Endodermal cell (in vitro differentiated cells): ENCODE results near the gene SLC17A8. TPM values are rescaled to one million over a fixed set of nuclear protein-coding genes. Genes with fewer than 3 reads are reported as not detected.

Experiments
- DNase-seq: peaks from one replicate; pipeline ENCODE4 v3.0.0-alpha.2; 2017
- H3K27ac ChIP-seq: 2 replicates; pipeline ENCODE4 v1.5.1; 2013; ENCODE audit warnings: mild to moderate bottlenecking, low read depth, low read length, moderate library complexity
- H3K27me3 ChIP-seq: 2 replicates; pipeline ENCODE4 v1.6.1; 2013; ENCODE audit warnings: mild to moderate bottlenecking, low read length, moderate library complexity; ENCODE audit not compliant: insufficient read depth, control insufficient read depth, poor library complexity, severe bottlenecking
- H3K36me3 ChIP-seq: 2 replicates; pipeline ENCODE4 v1.7.0; 2013; ENCODE audit warnings: mild to moderate bottlenecking, low read length, moderate library complexity; ENCODE audit not compliant: control insufficient read depth, insufficient read depth
- H3K4me1 ChIP-seq: one replicate; pipeline ENCODE4 v1.7.0; 2013; ENCODE audit warnings: low read length; ENCODE audit not compliant: control insufficient read depth, insufficient read depth
- H3K4me3 ChIP-seq: 2 replicates; pipeline ENCODE4 v1.5.1; 2013; ENCODE audit warnings: mild to moderate bottlenecking, low read length, moderate library complexity
- H3K9ac ChIP-seq: 2 replicates; pipeline ENCODE4 v1.6.1; 2013; ENCODE audit warnings: mild to moderate bottlenecking, low read length, moderate library complexity; ENCODE audit not compliant: poor library complexity, severe bottlenecking; ENCODE audit errors: extremely low read depth
- H3K9me3 ChIP-seq: 2 replicates; pipeline ENCODE4 v1.6.1; 2013; ENCODE audit warnings: mild to moderate bottlenecking, low read length, moderate library complexity; ENCODE audit not compliant: control insufficient read depth
- H3K27ac Mint-ChIP-seq: 2 replicates; pipeline ENCODE4 v1.8.0; 2020; ENCODE audit warnings: mixed read lengths
- H3K27me3 Mint-ChIP-seq: 2 replicates; pipeline ENCODE4 v1.8.0; 2021; ENCODE audit warnings: mild to moderate bottlenecking, mixed read lengths; ENCODE audit not compliant: insufficient read depth
- H3K36me3 Mint-ChIP-seq: 2 replicates; pipeline ENCODE4 v1.8.0; 2020; ENCODE audit warnings: low read depth, mixed read lengths
- H3K4me1 Mint-ChIP-seq: 2 replicates; pipeline ENCODE4 v1.8.0; 2020; ENCODE audit warnings: mixed read lengths
- H3K4me3 Mint-ChIP-seq: 2 replicates; pipeline ENCODE4 v1.8.0; 2020; ENCODE audit warnings: mild to moderate bottlenecking, moderate library complexity, mixed read lengths
- H3K9me3 Mint-ChIP-seq: 2 replicates; pipeline ENCODE4 v1.8.0; 2020; ENCODE audit warnings: mild to moderate bottlenecking, mixed read lengths
- WGBS, 2 experiments: methylation state at CpG; one replicate each; pipeline versions ENCODE4 v1.1.5 to v1.1.7; 2013; ENCODE audit warnings: missing lambda C conversion rate in 2 of 2, mixed read lengths in 1 of 2; ENCODE audit not compliant: insufficient coverage in 1 of 2, insufficient read length in 1 of 2; 5-methylcytosine and 5-hydroxymethylcytosine counted together
- total RNA-seq, 2 donors: library from RNA; stranded (reverse); fragmentation: NEBNext Ultra II Directional in 1 of 2; extraction: Animal tissue kit (Norgen Biotek cat#: 25700) in 1 of 2; gene quantifications; 2 replicates in 1 of 2; 3 replicates in 1 of 2; pipeline ENCODE4 v1.2.1, GENCODE V29; 2021
- TF ChIP-seq, protein P1 (sequence below): fragments of 200-600 bp; sonication (generic); conservative IDR thresholded peaks from 2 replicates; pipeline ENCODE4 v1.5.0; 2021; ENCODE audit warnings: antibody characterized with exemption, mild to moderate bottlenecking

SLC17A8 gene
- total RNA-seq, 2 donors from 2014 or later, result 0.40 TPM; not detected in 1

DNA sequence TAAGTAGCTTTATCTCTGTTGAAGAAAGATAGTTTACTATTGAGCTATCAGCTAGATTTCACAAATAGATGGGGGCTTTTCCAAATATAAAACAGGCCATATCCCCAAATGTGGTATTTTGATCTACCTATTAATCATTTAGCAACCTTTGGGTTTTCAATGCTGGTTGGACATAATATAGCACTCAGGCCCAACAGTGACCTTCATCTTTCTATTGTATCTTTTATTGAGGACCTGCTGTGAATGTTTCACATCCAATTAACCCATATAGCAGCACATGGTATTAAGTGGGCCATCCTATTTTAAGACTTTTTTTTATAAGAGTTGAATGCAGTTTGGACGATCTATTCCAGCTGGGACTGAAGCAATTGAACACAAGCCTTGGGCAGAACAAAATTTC, 106.8 kb downstream of the SLC17A8 start:
- Histone ChIP-seq H3K9me3 (no peaks in the 10 kb centered on the region), H3K4me3 (no peak overlapping the region), H3K9ac (no peak overlapping the region), H3K4me1 (peaks cover 5% of the 10 kb centered on the region), H3K36me3 (no peaks in the 10 kb centered on the region), H3K27ac (no peak overlapping the region), H3K27me3 (no peaks in the 10 kb centered on the region)
- H3K27ac Mint-ChIP-seq, result no peak overlapping the region
- H3K27me3 Mint-ChIP-seq, result no peaks in the 10 kb centered on the region
- TF ChIP-seq, protein P1, sequence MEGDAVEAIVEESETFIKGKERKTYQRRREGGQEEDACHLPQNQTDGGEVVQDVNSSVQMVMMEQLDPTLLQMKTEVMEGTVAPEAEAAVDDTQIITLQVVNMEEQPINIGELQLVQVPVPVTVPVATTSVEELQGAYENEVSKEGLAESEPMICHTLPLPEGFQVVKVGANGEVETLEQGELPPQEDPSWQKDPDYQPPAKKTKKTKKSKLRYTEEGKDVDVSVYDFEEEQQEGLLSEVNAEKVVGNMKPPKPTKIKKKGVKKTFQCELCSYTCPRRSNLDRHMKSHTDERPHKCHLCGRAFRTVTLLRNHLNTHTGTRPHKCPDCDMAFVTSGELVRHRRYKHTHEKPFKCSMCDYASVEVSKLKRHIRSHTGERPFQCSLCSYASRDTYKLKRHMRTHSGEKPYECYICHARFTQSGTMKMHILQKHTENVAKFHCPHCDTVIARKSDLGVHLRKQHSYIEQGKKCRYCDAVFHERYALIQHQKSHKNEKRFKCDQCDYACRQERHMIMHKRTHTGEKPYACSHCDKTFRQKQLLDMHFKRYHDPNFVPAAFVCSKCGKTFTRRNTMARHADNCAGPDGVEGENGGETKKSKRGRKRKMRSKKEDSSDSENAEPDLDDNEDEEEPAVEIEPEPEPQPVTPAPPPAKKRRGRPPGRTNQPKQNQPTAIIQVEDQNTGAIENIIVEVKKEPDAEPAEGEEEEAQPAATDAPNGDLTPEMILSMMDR, result no peak
- no peak overlapping the region for H3K4me3 Mint-ChIP-seq
- H3K36me3 Mint-ChIP-seq, result no peaks in the 10 kb centered on the region
- 74 to 86% methylated on average over 1 of the region's 1 CpG for WGBS, 2 experiments
- no peaks in the 10 kb centered on the region for H3K9me3 Mint-ChIP-seq
- no peak for DNase-seq
- H3K4me1 Mint-ChIP-seq, result peaks cover 50% of the 10 kb centered on the region

DNA sequence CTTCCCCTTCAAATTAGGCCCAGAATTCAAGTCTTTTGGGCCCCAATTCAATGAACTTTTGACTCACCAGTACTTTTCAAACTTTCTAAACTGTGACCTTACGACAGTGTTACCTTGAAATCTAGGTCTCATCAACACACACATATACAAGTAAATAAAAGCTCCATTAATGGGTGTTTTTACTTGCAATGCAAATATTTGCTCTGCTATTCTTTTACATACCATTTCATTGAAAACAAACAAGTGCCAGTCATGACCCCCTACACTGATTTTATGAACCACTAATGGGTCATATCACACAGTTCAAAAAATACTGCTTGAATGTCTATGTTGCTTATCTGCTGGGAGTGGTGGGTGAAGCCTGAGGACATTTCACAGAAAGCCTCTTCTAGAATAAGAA, 107.7 kb downstream of the SLC17A8 start:
- Mint-ChIP-seq H3K36me3 (no peaks in the 10 kb centered on the region), H3K27me3 (no peaks in the 10 kb centered on the region), H3K4me3 (no peak overlapping the region), H3K9me3 (no peaks in the 10 kb centered on the region), H3K27ac (no peak overlapping the region), H3K4me1 (peaks cover 55% of the 10 kb centered on the region)
- no peak overlapping the region for H3K27ac ChIP-seq
- H3K4me3 ChIP-seq, result no peak overlapping the region
- H3K36me3 ChIP-seq, result no peaks in the 10 kb centered on the region
- WGBS, 2 experiments, result 92 to 100% methylated on average over 1 of the region's 1 CpG
- no peaks in the 10 kb centered on the region for H3K9me3 ChIP-seq
- no peaks in the 10 kb centered on the region for H3K27me3 ChIP-seq
- no peak for DNase-seq
- H3K4me1 ChIP-seq, result peaks cover 5% of the 10 kb centered on the region
- TF ChIP-seq, protein P1, result no peak
- no peak overlapping the region for H3K9ac ChIP-seq

DNA sequence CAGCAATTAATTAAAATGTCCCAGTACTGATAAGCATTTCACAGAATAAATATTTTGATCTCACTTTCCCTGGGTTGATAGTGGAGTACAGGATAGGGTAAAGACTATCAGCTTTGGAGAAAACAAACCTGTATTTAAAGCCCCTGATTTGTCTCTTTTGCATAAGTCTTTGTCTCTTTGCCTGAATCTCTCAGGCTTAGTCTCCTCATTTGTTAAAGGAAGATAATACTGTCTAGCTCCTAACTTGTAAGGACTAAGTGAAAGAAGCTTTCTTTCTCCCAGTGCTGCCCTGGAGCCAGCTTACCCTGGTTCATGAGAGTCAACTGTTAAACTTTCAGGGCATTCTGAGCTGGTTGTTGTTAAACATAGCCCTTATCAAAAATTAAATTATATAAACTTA, 111.3 kb downstream of the SLC17A8 start:
- Histone ChIP-seq H3K9ac (no peak overlapping the region), H3K27me3 (no peaks in the 10 kb centered on the region), H3K4me3 (no peak overlapping the region), H3K9me3 (no peaks in the 10 kb centered on the region), H3K36me3 (no peaks in the 10 kb centered on the region), H3K27ac (no peak overlapping the region), H3K4me1 (peaks cover 15% of the 10 kb centered on the region)
- DNase-seq, result no peak
- Mint-ChIP-seq H3K4me3 (no peak overlapping the region), H3K27me3 (no peaks in the 10 kb centered on the region), H3K36me3 (no peaks in the 10 kb centered on the region), H3K4me1 (peaks cover 56% of the 10 kb centered on the region), H3K27ac (no peak overlapping the region), H3K9me3 (no peaks in the 10 kb centered on the region)
- TF ChIP-seq, protein P1, result no peak

Other genes starting within 250 kb of the SLC17A8 start
- 10 to 100 TPM; 29.1 to 40.6 TPM for gene BLTP3B, start 214.2 kb upstream of the SLC17A8 start, total RNA-seq
- gene ACTR6, start 156.3 kb upstream of the SLC17A8 start, total RNA-seq, result 10 to 100 TPM; 39.4 to 47.8 TPM
- 1 to 10 TPM; 4.8 to 7.3 TPM for gene DEPDC4, start 90.0 kb upstream of the SLC17A8 start, total RNA-seq
- gene SCYL2, start 89.9 kb upstream of the SLC17A8 start, total RNA-seq, result 10 to 100 TPM; 54.5 to 59.6 TPM
- gene NR1H4, start 116.8 kb downstream of the SLC17A8 start, total RNA-seq, result not detected
- gene GAS2L3, start 216.6 kb downstream of the SLC17A8 start, total RNA-seq, result 10 to 100 TPM; 13.5 to 26.8 TPM